ENCODE data around the gene NLRP12. TPM values are rescaled to one million over a fixed set of nuclear protein-coding genes. Genes with fewer than 3 reads are reported as not detected.

NLRP12 gene
- total and polyA plus RNA-seq, 2 experiments from 2014 or later = 1.9 to 7.5 TPM

GRCh38 chr19:53787266-53787665 lies 36.8 kb downstream of the NLRP12 start:
- Mint-ChIP-seq H3K4me3 (no peak overlapping the region), H3K27me3 (ENCODE audit: insufficient read depth, low read depth, poor library complexity) (peaks cover 30% of the 10 kb centered on the region), H3K9me3 (peaks cover 47% of the 10 kb centered on the region), H3K36me3 (ENCODE audit: low read depth) (peaks cover 38% of the 10 kb centered on the region), H3K27ac (no peak overlapping the region), H3K4me1 (peaks cover 16% of the 10 kb centered on the region)
- H4K20me1 ChIP-seq (replicated peaks; ENCODE audit: insufficient read depth) = no peaks in the 10 kb centered on the region
- H3K4me1 ChIP-seq (ENCODE audit: insufficient read depth) = peaks cover 24% of the 10 kb centered on the region
- no peaks in the 10 kb centered on the region for H3K36me3 ChIP-seq (ENCODE audit: insufficient read depth)
- TF ChIP-seq NANOG (IDR thresholded peaks at IDR 0.05; ENCODE audit: borderline replicate concordance) = no peak
- no peak for TF ChIP-seq ZNF114 (CRISPR knock-in tag; IDR thresholded peaks at IDR 0.05)
- TF ChIP-seq REST (IDR thresholded peaks at IDR 0.05; ENCODE audit: unreplicated experiment) = no peak
- TF ChIP-seq, protein P1, sequence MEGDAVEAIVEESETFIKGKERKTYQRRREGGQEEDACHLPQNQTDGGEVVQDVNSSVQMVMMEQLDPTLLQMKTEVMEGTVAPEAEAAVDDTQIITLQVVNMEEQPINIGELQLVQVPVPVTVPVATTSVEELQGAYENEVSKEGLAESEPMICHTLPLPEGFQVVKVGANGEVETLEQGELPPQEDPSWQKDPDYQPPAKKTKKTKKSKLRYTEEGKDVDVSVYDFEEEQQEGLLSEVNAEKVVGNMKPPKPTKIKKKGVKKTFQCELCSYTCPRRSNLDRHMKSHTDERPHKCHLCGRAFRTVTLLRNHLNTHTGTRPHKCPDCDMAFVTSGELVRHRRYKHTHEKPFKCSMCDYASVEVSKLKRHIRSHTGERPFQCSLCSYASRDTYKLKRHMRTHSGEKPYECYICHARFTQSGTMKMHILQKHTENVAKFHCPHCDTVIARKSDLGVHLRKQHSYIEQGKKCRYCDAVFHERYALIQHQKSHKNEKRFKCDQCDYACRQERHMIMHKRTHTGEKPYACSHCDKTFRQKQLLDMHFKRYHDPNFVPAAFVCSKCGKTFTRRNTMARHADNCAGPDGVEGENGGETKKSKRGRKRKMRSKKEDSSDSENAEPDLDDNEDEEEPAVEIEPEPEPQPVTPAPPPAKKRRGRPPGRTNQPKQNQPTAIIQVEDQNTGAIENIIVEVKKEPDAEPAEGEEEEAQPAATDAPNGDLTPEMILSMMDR (conservative IDR thresholded peaks at IDR 0.05; ENCODE audit: low read depth in 2 of 2) = no peak
- no peak for TF ChIP-seq POLR2AphosphoS5 (IDR thresholded peaks at IDR 0.05; ENCODE audit: low read depth)
- no peak for TF ChIP-seq CREB1 (CRISPR knock-in tag; IDR thresholded peaks at IDR 0.05; ENCODE audit: low read depth)
- peak overlapping the region; percentile 48 for H3K4me3 ChIP-seq
- DNase-seq (ENCODE audit: low spot score) (no peak), ATAC-seq (no peak)
- H2AFZ ChIP-seq = peak overlapping the region; percentile 45
- H3K9me2 ChIP-seq (ENCODE audit: insufficient read depth) = no peaks in the 10 kb centered on the region
- peaks cover 10% of the 10 kb centered on the region; the same call in 1 of the 2 replicates for H3F3A ChIP-seq (replicated peaks; ENCODE audit: low read depth)
- peak overlapping the region; percentile 67 for H3K4me2 ChIP-seq
- peaks cover 18% of the 10 kb centered on the region for H3K79me2 ChIP-seq (replicated peaks; ENCODE audit: insufficient read depth)
- H3K27me3 ChIP-seq (ENCODE audit: insufficient read depth) = no peaks in the 10 kb centered on the region
- peak overlapping the region; percentile 71; the same call in 1 of the 2 replicates for H3K27ac ChIP-seq (ENCODE audit: low read depth)

DNA sequence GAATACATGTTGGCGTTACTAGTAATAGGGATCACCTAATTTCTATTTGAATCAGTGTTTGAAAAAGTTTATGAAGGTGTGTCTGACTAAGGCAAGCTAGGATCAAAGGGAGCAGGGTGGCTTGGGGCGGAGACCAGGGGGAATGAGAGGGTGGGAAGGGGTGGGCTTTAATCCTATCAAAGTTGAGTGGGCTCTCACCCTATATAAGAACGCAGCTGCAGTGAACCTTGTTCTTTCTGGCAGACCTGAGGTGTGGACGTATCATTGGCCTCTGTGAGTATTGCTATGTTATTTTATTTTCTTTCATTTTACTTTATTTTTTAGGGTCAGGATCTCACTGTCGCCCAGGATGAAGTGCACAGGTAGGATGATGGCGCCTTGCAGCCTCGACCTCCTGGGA lies 37.4 kb downstream of the NLRP12 start:
- Histone ChIP-seq H3K9me2 (ENCODE audit: insufficient read depth) (no peaks in the 10 kb centered on the region), H3K4me1 (ENCODE audit: insufficient read depth) (peaks cover 24% of the 10 kb centered on the region), H3K4me2 (peak overlapping the region; percentile 67), H3K36me3 (ENCODE audit: insufficient read depth) (no peaks in the 10 kb centered on the region), H3K79me2 (replicated peaks; ENCODE audit: insufficient read depth) (peaks cover 18% of the 10 kb centered on the region), H3K4me3 (peak overlapping the region; percentile 48), H3F3A (replicated peaks; ENCODE audit: low read depth) (peaks cover 10% of the 10 kb centered on the region; the same call in 1 of the 2 replicates), H3K27ac (ENCODE audit: low read depth) (peak overlapping the region; percentile 71; the same call in 1 of the 2 replicates), H4K20me1 (replicated peaks; ENCODE audit: insufficient read depth) (no peaks in the 10 kb centered on the region), H2AFZ (no peak overlapping the region), H3K27me3 (ENCODE audit: insufficient read depth) (no peaks in the 10 kb centered on the region)
- no peak for ATAC-seq
- peaks cover 39% of the 10 kb centered on the region for H3K36me3 Mint-ChIP-seq (ENCODE audit: low read depth)
- no peak overlapping the region for H3K4me3 Mint-ChIP-seq
- no peak overlapping the region for H3K27ac Mint-ChIP-seq
- peaks cover 30% of the 10 kb centered on the region for H3K27me3 Mint-ChIP-seq (ENCODE audit: insufficient read depth, low read depth, poor library complexity)
- H3K4me1 Mint-ChIP-seq = peaks cover 17% of the 10 kb centered on the region
- H3K9me3 Mint-ChIP-seq = peaks cover 49% of the 10 kb centered on the region
- DNase-seq (ENCODE audit: low spot score) = no peak
- TF ChIP-seq POLR2AphosphoS5 (IDR thresholded peaks at IDR 0.05; ENCODE audit: low read depth) = peak; percentile 67
- TF ChIP-seq STAT1 (IDR thresholded peaks at IDR 0.05; ENCODE audit: unreplicated experiment) = no peak

Data from GM23338 (cell line).